Skin of body (tissue), 2 donors: ENCODE results near the gene KRT7. TPM values are rescaled to one million over a fixed set of nuclear protein-coding genes. Genes with fewer than 3 reads are reported as not detected.
"Not testable (repeated sequence)": the region's sequence is repeated elsewhere in the genome, so short reads cannot be mapped to it uniquely, and the experiment has no call there.

Experiments used
- DNase-seq: peaks from one replicate; lab custom pipeline; 2025; lab: John Stamatoyannopoulos, UW
- total RNA-seq: library from RNA; depleted of rRNA; stranded (reverse); fragments of >200 nt; gene quantifications from one replicate; pipeline ENCODE4 v1.2.3, GENCODE V29; 2014

KRT7 gene
- total RNA-seq, 1 donor from 2014 or later: 10.4 TPM

DNA sequence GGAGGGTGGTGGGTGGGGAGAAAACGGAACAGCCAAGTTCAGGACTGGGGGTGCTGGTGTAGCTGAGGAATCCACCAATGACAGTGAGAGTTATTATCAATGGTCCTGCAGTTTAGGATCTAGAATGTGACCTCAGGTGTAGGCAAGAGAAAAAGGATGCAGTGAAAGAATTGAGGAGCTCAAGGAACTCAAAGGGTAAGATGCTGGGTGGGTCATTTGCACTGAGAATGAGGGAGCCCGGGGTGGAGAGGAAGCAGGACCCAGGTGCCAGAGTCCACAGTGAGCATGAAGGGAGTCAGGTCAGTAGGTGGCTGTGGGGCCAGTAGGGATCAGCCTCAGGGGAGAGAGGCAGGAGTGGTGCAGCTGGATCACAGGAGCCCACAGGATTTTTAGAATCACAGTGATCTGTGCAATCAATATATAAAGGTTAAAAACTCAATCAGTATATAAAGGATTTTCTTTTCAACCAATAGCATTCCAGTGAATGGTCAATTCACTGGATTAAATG is 3.2 kb upstream of the KRT7 start:
- no peak for DNase-seq

DNA sequence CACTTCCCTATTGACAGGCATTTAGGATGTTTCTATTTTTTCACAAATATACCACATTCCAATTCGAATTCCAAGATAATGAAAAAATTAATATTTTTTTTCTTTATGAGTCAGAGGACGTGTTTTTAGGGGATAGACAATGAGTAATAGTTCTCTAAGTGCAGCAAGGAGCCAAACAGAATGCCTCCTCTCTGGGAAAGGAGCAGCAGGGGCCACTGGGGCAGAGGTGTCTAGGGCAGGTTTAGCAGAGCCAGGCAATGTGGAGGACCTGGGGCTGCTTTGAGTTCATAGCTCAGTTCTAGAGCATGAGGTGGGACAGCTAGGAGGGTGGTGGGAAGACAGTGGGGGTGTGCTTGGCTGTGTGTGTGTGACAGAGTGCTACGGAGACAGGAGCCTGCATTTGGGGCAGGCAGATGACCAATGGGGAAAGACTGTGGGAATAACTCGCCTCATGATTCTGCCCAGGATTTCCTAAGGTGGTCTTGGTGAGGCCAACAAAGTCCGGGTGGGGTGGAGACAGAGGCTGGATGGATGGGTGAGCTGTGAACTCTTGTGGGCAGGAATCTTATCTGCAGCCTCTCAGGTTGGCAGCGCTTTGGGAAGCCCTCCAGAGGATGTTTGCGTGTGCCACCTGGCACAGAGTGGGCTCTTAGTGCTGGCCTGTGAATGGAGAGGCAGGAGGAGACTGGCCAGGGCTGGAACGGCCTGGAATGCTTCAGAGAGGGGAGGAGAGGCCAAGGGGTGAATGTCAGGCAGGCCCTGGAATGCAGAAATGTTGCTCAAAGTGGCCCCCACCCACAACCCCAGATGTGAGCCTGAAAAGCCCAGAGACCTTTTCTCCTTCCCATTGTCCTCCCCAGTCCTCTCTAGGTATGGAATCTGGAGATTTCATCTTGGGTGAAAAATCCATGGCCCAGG is 2.4 kb upstream of the KRT7 start:
- DNase-seq: no peak

DNA sequence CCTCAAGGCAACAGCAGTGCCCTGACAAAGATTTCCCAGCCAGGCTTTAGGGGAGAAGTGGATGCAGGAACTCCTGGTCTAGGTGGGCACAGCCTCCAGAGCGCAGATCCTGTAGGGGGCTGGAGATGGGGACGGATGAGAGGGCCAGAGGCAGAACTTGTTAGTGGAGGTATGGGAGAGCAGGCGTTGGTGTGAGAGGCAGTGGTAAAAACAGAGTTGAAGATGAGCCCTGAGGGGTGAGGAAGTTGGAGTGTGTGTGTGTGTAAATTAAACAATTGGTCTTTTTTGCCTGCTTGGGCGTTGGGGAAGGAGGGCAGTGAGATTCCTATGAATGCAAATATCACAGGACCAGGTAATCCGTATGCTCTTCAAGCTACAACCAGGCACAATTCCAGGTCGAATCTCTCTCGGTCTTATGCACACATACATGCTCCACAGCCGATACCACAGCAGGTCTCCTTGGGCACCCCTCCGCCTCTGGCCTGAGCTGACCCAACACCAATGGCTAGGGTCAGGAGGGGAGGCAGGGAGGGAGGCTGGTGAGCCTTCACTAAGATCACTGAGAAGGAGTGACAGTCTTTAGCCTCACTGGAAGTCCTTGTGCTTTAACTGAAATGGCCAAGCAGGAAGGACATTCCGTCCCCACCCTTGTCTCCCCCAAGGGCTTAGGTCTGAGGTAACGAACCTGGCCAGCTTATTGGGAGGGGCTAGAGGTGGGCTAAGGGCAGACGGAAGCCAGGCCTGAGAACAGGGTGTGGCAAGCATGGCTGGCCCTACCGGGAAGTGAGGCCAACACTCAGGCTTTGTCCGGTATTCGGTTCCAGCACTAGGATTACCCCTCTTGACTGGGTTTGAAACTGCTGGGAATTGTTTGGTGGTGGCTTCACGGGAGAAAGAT is 1.5 kb upstream of the KRT7 start:
- DNase-seq: no peak

DNA sequence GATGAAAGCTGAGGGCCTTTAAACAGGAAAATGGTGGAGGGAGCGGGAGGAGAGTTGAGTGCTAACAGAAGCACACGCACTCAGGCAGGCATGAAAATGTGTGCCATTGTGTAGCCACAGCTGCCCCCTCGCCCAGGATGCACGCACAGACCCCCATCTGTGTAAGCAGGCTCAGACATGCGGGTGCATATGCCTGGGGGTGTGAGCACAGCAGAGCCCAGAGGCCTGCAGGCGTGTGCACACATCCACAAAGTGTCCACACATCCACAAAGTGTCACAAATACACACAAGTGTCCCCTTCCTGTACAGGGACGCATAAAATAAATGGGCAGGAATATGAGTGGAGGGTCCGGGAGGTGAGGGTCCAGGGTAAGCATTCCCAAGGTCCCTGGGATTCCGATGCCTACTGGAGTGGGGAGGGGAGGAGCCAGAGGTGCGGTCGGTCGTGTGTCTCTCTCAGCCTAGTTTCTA is 805 bp upstream of the KRT7 start:
- no peak for DNase-seq

DNA sequence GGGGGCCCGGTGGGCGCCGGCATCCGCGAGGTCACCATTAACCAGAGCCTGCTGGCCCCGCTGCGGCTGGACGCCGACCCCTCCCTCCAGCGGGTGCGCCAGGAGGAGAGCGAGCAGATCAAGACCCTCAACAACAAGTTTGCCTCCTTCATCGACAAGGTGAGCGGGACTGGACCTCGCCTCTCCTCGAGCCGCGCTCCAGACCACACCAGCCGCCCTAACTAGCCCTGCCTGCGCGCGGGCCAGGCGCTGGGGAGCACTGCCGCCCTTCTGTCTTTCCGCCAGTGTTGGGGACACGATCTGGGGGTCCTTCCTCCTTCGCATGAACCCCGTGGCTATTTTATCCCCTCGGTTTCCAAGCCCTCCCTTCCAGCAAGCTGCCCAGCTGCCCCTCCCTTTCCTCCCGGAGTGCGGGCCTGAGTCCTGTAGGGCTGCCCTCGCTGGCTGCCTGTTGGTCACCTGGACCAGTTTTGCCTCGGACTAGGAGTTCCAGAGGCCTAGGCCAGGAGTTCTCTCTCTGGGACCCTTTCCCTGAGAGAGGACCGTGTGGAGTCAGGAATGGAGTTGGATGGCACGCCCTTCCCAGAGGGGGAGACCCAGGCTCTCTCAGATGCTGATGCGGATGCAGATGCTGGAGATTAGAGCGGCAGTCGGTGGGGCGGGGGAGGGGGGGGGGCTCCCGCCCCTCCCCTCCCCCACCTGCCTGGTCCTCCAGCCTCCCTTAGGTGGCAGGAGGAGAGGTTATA is 592 bp downstream of the KRT7 start:
- no peak for DNase-seq

DNA sequence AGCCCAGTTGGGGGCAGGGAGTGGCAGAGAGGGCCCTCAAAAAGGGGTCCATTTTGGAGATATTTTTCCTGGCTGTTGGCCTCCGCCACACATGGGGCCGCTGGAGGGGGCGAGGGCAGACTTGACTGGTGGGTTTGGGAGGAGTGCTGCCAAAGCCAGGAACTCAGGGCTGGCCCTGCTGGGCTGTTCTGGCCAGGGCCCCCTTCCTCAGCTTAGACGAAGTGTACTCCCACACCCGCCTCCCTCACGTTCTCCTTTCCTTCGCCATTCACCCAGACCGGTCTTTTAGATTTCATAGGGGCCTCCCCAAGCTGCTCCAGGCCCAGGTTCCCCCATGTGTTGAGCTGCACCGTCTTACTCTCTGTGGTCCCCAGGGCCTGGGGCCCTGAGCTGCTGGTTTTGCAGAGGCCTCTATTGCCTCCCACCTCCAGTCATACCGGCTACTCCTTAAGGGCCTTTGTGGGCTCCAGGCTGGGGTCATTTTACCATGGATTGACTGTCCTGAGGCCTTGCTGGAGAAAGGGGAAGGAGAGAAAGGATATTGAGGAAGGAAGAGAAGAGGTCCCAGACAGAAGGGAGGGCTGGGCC is 1.3 kb downstream of the KRT7 start:
- no peak for DNase-seq

DNA sequence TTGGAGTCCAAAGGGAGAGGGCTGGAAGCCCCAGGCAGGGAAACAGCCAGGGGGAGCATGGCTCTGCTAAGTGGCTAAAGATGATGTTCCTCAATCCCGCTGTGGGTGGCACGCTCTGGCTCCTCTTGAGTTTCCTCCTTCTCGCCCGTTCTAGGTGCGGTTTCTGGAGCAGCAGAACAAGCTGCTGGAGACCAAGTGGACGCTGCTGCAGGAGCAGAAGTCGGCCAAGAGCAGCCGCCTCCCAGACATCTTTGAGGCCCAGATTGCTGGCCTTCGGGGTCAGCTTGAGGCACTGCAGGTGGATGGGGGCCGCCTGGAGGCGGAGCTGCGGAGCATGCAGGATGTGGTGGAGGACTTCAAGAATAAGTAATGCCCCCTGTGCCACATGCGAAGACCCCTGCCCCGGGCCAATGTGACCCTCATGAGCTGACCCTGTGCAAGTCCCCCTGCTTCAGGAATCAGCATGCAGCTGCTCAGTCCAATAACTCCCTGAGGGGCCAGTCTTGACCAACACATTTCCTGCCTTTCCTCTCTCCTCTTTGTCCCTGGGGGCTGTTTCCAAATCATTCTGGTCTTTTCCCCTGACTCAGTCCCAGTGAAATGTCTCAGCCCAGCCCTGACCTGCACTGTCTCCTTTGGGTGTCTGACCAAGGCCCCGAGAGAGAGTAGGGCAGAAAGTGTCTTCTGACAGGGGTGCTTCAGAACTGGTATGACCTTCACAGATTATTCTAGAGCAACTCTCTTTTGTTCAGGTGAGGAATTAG is 2.1 kb downstream of the KRT7 start:
- no peak for DNase-seq

DNA sequence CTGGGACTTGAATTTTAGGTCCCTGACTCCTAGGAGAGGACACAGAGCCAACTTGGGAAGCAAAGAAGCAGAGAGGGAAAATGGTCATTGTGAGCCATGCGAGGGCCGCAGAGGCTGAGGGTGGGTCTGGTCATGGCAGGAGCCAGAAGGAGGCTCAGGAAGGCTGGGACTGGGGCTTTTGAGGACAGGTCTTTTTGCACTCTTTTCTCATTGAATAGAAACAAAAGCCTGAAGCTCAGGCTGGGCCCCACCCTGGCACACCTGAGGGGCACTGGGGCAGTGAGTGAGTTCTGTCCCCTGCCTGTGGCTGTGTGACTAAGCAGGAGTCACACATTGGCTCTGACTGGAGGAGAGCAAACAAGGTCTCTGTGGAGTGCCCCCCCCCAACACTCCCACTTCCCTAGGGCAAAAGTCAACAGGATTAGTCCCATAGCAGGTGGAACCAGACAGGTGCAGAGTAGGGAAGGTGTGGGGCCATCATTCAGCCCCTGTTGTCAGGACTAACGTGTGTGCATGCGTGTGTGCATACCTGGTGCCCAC is 2.8 kb downstream of the KRT7 start:
- no peak for DNase-seq

DNA sequence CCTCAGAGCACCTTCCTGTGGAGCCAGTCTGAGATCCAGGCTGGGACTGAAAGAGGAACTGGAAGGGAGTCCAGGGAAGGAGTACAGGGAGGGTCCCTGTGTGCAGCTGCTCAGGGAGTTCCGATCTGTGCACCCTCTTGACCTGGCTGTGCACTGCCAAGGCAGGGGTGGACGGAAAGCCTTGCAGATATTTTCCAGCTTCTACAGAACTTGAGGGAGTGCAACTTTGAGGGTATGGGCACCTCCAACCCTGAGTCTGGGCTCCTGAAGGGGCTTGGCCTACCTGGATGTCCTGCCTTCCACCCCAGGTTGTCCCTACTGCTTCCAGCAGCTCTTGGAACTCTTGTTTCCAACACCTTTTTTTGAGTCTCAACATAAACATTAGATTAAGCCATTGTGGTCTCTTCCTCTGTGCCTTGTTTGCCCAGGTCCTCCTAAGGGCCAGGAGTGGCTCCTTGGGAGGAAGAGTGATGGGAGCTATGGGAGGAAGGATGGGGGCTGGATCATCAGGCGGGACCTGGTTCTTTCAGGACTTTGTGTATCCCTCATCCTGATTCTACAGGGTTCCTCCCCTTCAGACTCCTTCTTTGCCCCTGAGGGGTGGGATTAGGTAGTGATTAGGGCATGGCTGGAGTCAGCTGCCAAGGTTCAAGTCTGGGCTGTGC is 3.5 kb downstream of the KRT7 start:
- no peak for DNase-seq

DNA sequence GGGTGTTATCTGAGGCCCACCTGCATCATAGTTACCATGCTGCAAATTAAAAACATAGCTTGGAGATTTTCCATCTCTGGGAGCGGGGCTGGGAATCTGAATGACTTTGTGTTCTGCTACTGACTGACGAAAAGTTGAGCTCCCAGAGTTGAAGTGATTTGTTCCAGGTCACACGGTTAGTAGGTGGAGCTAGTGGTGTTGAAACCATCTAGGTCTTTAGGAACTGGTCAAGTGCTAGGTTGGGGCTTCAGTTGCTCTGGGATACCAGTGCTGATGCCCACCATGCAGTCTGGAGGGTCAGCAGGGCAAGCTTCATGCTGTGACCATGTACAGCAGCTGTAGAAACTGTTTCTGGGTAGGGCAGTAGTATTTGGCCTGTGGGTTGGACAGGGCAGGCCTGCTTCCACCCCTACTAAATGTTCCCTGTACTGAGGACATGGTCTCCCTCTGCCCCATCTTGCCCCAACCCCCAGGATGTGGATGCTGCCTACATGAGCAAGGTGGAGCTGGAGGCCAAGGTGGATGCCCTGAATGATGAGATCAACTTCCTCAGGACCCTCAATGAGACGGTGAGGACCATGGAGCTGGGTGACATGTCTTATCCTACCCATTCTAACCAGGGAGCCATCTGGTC is 5.3 kb downstream of the KRT7 start:
- no peak for DNase-seq

DNA sequence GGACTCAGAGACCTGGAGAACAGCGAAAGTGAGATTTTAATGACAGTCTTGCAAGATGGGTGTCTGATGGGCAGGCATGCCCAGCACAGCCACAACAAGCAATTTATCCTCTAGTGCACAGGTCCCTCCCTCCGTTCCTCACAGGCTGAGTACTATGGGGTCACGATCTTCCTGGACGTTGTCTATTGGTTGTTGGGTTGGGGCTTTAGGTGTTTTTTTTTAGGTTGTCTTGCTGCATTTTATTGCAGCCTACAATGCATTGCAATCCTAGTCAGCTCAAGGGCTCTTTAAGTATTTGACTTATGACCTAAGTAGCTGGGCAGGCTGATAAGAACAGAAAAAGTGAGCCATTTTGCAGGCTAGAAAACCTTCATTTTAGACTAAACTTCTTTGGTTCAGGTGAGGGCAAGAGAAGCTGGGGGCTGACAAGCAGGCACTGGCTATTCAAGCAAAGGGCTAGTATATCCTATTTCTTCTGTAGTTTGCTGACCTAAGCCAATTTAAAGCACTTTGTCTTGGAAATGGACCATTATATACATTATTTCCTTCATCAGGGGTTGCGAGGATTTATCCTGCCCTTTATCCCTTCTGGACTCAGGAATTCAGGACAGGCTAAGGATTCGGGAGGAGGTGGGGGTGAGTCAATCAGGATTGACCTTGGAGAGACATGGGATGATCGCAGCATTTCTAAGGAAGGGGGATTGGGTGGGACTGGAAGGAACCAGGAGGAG is 6.0 kb downstream of the KRT7 start:
- DNase-seq: no peak

DNA sequence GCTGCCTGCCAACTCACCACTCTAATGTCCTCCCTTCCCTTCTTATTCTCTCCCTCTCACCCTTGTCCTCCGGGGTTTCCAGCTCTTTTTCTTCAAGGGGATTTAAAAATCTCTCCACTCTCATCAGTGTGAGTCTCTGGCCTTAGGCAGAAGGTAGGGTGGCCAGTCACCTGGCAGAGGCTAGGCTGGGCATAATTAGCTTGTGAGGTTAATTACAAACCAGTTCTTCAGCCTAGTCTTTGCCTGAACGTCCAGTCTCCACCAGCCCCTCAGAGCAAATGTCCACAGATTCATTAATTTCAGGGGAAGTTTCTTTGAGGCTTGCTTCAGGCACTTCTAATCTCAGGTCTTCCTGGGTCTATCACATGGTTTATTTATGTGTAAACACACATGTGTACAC is 6.7 kb downstream of the KRT7 start:
- DNase-seq: no peak

DNA sequence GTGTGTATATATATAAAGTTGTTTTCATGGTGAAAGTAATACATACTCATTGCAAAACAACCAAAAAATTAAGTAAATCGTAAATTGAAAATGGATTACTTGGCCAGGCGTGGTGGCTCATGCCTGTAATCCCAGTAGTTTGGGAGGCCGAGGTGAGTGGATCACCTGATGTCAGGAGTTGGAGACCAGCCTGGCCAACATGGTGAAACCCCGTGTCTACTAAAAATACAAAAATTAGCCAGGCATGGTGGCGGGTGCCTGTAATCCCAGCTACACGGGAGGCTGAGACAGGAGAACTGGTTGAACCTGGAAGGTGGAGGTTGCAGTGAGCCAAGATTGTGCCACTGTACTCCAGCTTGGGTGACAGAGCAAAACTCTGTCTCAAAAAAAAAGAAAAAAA is 7.2 kb downstream of the KRT7 start:
- not testable (repeated sequence) for DNase-seq

DNA sequence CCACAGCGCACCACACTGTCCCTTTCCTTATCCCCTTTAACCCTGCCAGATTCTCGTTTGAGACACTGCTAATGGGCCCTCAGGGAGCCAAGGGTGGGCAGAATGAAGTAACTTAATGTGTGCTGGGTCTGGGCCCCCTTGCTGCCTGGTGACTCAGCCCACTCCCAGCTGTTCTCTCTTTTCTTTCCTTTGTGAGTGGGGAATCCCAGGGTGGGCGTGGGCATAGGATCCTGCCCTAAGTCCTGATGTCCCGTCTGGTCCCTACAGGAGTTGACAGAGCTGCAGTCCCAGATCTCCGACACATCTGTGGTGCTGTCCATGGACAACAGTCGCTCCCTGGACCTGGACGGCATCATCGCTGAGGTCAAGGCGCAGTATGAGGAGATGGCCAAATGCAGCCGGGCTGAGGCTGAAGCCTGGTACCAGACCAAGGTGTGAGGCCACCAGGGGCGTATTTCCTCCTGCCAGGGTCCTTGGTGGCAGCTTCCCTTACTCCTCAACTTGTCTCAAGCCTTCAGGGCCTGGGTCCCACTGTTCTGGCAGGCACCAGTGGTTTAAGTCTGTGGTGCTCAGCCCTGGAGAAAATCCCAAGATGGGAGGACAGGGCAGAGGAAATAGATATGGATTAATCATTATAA is 8.3 kb downstream of the KRT7 start:
- no peak for DNase-seq

DNA sequence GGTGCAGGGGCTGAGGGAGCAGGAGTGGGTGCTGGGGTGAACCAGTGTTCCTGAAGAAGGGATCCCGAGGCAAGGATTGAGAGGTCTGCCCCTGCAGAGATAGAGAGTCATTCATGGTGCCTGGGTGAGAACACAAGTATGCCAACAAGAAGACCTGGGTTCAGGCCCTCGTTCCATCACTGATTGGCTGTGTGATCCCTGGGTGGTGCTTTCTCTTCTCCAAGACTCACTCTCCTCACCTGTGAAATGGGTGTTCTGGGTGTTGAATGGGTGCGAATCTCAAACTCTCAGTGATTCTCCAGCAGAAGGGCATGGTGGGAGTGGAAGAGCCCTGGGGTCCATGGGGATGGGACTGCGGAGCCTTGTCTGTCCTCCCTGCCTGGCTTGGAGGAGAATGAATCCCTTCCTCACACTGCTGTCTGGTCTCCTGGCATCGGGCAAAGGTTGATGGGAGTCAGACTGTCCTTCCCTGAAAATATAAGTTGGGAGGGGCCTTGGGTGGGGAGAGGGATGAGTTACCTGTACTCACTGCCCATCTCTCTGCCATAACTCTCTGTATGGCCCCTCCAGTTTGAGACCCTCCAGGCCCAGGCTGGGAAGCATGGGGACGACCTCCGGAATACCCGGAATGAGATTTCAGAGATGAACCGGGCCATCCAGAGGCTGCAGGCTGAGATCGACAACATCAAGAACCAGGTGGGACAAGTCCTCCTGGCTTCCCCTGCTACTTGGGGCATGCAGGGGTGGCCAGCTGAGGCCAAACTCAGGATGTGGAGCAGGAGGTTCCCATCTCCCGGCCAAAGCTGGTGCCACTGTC is 9.6 kb downstream of the KRT7 start:
- no peak for DNase-seq

DNA sequence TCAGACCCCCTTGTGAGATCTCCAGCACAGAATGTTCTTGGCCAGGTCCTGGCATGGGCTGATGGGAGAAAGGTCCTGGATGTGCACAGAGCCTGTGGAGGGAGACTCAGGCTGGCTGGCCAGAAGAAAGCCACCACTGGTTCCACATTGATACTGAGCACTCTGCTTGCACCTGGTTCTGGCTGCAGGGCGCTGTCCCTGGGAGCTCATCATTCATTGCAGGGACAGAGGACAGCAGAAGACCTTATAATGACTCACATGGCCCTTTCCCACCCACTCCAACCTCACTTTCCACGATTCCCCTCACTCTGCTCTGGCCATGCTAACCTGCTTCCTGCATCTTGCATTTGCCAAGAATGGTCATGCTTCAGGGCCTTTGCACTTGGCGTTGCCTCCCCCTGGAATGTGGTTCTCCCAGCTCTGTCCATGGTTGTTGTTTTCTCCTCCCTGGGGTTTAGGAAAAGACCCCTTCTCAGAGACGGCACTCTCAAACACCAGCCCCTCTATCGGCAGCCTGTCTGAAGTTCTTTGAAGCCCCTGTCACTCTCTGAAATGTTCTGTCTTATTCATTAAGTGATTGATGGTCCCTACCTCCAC is 10.3 kb downstream of the KRT7 start:
- no peak for DNase-seq
